GM12873 (cell line): ENCODE measurements around the gene GPC6.

Experiments used
- CTCF ChIP-seq: IDR thresholded peaks from 2 replicates; pipeline ENCODE4 v1.5.1; 2012; ENCODE audit warnings: low read depth, mild to moderate bottlenecking, moderate library complexity, low read length, control low read depth; ENCODE audit not compliant: insufficient read depth; ENCODE audit errors: missing control alignments

The GPC6 gene

GRCh38 chr13:93343097-93343496 is 116.5 kb downstream of the GPC6 start:
- no peak for TF ChIP-seq CTCF

DNA sequence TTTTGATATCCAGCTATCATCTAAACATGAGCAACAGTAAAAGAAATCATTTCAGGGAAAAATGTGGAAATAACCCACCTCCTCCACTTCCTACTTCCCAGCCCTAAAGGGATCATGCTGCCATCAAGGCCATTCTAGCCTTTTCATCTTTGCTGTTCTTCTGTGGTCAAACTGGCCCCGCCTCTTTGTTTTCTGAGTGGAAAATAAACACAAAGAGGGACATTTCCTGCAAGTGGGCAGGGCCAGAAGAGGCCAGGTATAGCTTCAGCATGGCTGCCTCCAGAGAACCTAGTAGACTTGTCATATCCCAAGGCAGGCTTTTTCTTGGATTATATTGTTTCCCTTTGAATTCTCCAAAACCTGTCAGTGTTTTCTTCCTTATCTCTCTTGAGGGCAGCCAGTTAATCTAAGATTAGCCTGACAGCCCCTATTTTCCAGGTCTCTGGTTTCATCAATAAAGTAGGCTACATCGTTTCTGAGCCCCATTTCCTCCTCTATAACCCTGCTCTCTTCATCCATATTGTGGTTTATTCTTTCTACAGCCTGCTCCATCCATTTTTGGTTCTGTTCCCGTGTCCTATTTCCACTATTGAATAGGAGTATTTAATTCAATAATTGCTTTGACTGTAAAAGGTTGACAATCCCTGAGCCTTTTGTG is 117.6 kb downstream of the GPC6 start:
- no peak for TF ChIP-seq CTCF

DNA sequence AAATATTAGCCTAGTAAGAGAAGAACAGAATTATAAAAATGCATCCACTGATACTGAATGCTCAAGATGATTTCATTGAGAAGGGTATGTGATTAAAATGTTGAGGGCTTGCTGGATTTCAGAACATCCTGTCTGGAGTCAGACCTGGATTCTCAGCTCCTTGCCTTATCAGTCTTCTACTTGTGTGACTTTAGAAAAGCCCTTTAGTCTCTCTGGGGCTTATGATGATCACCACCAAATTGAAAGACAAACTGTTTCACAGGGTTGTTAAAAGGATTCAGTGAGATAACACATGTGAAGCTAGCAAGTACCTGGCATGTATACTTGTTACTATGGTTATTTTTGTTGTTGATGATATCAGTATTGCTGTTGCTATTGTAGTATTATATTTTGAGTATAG is 118.4 kb downstream of the GPC6 start:
- no peak for TF ChIP-seq CTCF

GRCh38 chr13:93345770-93346169 is 119.2 kb downstream of the GPC6 start:
- TF ChIP-seq CTCF, result no peak

GRCh38 chr13:93352616-93353015 is 126.0 kb downstream of the GPC6 start:
- TF ChIP-seq CTCF, result no peak

GRCh38 chr13:93355094-93355493 is 128.5 kb downstream of the GPC6 start:
- TF ChIP-seq CTCF, result no peak

- no peak for TF ChIP-seq CTCF
Measured at GRCh38 chr13:93356469-93356868, 129.9 kb downstream of the GPC6 start.
